HFFc6 (cell line): ENCODE measurements around the gene RBM33. TPM values are rescaled to one million over a fixed set of nuclear protein-coding genes. Genes with fewer than 3 reads are reported as not detected.

Experiments
- DNase-seq: peaks from one replicate; pipeline ENCODE4 v3.0.0-alpha.2; 2018
- H3K27ac Mint-ChIP-seq: 2 replicates; pipeline ENCODE4 v1.8.0; 2020; ENCODE audit warnings: mild to moderate bottlenecking, mixed read lengths
- H3K27me3 Mint-ChIP-seq: 2 replicates; pipeline ENCODE4 v1.8.0; 2021; ENCODE audit warnings: mild to moderate bottlenecking, moderate library complexity, mixed read lengths; ENCODE audit not compliant: insufficient read depth
- H3K36me3 Mint-ChIP-seq: 2 replicates; pipeline ENCODE4 v1.8.0; 2021; ENCODE audit warnings: low read depth, mixed read lengths
- H3K4me1 Mint-ChIP-seq: 2 replicates; pipeline ENCODE4 v1.8.0; 2020; ENCODE audit warnings: low read depth, mixed read lengths
- H3K4me3 Mint-ChIP-seq: 2 replicates; pipeline ENCODE4 v1.8.0; 2020; ENCODE audit warnings: mild to moderate bottlenecking, moderate library complexity, mixed read lengths
- H3K9me3 Mint-ChIP-seq: 2 replicates; pipeline ENCODE4 v1.8.0; 2020; ENCODE audit warnings: mild to moderate bottlenecking, mixed read lengths
- total RNA-seq, 6 experiments: library from RNA; stranded (reverse); fragmentation: NEBNext Ultra II Directional; extraction: Animal tissue kit (Norgen Biotek cat#: 25700); gene quantifications; 2 replicates in 1 of 6; 3 replicates in 5 of 6; pipeline ENCODE4 v1.2.3, GENCODE V29; 2021
- TF ChIP-seq, protein P1 (sequence below): fragments of 200-600 bp; sonication (generic); IDR thresholded peaks from 2 replicates; pipeline ENCODE4 v1.5.0; 2021; ENCODE audit warnings: antibody characterized with exemption, mild to moderate bottlenecking

The RBM33 gene
- total RNA-seq, 6 experiments from 2014 or later, result 31.5 to 38.9 (median 34.5) TPM

DNA sequence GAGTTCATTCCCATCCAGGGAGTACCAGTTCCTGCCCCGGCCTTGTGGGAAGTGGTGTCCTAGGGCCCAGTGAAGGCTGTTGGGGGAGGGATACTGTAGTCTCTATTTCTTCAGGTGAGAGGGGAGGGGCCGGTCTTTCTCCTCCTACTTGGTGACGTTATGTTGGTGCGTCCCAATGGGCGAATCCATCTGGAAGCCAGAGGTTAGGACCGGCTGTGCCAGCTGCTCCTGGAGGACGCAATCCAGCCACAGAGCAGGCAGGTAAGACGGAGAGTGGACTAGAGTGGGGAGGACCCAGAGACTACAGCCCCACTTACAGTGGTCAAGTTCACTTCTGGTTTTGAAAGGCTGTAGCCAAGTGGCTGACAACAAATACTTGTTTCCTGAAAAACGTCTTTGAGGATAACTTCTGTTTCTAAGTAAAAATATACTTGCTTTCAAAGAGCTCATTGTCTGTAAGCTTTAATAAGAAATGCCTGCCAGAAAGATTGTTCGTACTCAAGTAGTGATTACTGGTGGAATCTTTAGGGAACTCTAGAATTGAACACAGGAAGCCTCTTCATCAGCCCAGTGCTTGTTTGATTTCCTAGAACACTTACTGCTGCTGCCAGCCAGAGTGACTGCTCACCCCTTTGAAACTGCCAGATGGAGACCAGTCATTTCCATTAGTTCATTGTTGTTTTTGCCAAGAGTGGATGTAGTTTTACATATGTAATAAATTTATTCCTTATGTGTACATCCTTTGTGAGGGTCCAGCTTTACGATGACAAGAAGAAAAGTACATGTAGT is 25.4 kb downstream of the RBM33 start:
- Mint-ChIP-seq H3K9me3 (no peaks in the 10 kb centered on the region), H3K4me1 (peaks cover 48% of the 10 kb centered on the region), H3K27me3 (no peaks in the 10 kb centered on the region), H3K4me3 (peak overlapping the region; percentile 25; the same call in 1 of the 2 replicates), H3K27ac (peak overlapping the region; percentile 78), H3K36me3 (0 out of 2 replicates have a peak, but pooled peaks cover 5% of the 10 kb centered on the region)
- TF ChIP-seq, protein P1, sequence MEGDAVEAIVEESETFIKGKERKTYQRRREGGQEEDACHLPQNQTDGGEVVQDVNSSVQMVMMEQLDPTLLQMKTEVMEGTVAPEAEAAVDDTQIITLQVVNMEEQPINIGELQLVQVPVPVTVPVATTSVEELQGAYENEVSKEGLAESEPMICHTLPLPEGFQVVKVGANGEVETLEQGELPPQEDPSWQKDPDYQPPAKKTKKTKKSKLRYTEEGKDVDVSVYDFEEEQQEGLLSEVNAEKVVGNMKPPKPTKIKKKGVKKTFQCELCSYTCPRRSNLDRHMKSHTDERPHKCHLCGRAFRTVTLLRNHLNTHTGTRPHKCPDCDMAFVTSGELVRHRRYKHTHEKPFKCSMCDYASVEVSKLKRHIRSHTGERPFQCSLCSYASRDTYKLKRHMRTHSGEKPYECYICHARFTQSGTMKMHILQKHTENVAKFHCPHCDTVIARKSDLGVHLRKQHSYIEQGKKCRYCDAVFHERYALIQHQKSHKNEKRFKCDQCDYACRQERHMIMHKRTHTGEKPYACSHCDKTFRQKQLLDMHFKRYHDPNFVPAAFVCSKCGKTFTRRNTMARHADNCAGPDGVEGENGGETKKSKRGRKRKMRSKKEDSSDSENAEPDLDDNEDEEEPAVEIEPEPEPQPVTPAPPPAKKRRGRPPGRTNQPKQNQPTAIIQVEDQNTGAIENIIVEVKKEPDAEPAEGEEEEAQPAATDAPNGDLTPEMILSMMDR, result no peak
- DNase-seq, result peak; percentile 15

DNA sequence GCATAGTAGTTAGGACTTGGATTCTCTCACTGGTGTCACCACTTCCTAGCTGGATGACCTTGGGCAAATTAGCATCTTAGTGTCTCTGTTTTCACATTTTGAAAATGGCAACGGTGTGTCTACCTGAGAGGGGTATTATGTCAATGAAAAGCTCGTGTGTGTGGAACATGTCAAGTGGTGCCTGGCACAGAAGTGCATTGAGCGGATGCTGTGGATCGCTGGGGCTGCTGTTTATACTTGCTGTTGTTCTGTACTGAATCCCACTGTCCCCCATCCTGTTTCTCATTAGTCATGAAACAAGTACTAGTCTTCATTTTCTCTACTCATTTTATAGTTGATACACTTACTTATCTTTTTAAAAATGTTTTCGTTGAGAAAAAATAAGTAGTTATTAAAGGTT is 26.1 kb downstream of the RBM33 start:
- TF ChIP-seq, protein P1, result no peak
- Mint-ChIP-seq H3K9me3 (no peaks in the 10 kb centered on the region), H3K36me3 (0 out of 2 replicates have a peak, but pooled peaks cover 5% of the 10 kb centered on the region), H3K27me3 (no peaks in the 10 kb centered on the region), H3K27ac (peak overlapping the region; percentile 78), H3K4me3 (peak overlapping the region; percentile 25; the same call in 1 of the 2 replicates), H3K4me1 (peaks cover 42% of the 10 kb centered on the region)
- DNase-seq, result no peak

DNA sequence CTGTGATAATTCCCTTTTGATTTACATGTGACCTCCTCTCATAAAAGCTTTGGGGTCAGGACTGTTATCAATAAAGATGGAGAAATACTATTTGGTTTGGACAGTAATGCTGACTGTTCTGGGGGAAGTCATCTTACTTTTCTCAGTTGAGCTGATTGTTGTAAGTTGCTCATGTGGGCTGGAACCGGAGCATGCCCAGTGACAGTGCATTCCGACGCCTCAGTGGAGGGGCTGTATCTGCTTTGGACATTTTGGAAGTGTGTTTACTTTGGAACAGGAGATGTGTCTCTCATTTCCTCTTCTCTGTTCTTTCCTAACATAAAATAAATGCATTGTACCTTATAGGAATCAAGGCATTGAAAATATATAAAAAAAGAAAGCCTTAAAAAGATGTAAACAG is 30.1 kb downstream of the RBM33 start:
- H3K4me1 Mint-ChIP-seq, result peaks cover 35% of the 10 kb centered on the region
- no peak overlapping the region for H3K27ac Mint-ChIP-seq
- H3K27me3 Mint-ChIP-seq, result no peaks in the 10 kb centered on the region
- H3K36me3 Mint-ChIP-seq, result no peaks in the 10 kb centered on the region; the same call in 1 of the 2 replicates
- TF ChIP-seq, protein P1, result no peak
- no peaks in the 10 kb centered on the region for H3K9me3 Mint-ChIP-seq
- H3K4me3 Mint-ChIP-seq, result no peak overlapping the region
- DNase-seq, result no peak

DNA sequence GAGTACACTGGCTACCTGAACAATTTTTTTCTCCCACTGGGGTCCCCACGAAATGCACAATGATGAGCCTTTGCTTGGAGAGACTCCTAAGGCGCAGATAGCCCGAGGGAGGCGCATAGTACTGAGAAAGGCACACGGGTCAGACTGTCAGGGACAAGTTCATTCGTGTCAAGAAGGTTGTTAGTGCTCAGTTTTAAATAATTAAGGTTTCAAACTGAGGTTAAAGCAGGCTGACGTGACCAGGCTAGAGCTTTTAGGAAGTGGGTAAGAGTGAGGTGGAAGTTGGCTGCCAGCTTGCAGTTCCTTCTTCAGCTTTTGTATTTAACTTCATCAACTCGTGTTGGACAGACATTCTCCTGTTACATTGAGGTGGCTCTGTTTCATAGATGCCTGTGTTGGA is 31.6 kb downstream of the RBM33 start:
- Mint-ChIP-seq H3K4me3 (no peak overlapping the region), H3K9me3 (no peaks in the 10 kb centered on the region), H3K27me3 (no peaks in the 10 kb centered on the region), H3K27ac (no peak overlapping the region), H3K36me3 (peaks cover 8% of the 10 kb centered on the region), H3K4me1 (peaks cover 20% of the 10 kb centered on the region)
- no peak for DNase-seq
- TF ChIP-seq, protein P1, result no peak

DNA sequence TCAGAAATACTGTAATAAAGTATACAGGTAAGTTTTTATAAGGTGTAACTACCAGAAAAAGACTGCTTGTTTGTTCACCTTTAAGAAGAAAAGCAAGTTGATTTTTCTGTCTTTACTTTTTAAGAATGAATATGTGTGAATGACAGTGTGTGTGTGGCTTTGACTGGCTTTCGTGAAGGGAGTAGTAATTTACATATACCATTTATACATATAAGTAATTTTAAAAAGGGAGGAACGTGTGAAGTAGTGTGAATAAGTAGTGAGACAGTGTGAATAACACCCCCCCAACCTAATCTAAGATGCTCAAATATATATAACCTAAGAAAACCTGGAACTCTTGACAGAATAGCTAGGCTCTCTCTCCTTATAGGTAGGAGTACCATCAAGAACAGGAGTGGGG is 33.2 kb downstream of the RBM33 start:
- Mint-ChIP-seq H3K27me3 (no peaks in the 10 kb centered on the region), H3K4me3 (no peak overlapping the region), H3K36me3 (peaks cover 21% of the 10 kb centered on the region), H3K27ac (no peak overlapping the region), H3K9me3 (no peaks in the 10 kb centered on the region), H3K4me1 (peaks cover 16% of the 10 kb centered on the region)
- TF ChIP-seq, protein P1, result no peak
- DNase-seq, result no peak
